A549 (cell line): ENCODE measurements around the gene ATP8A2.

ENCODE experiments used
- BHLHE40 ChIP-seq: IDR thresholded peaks from 2 replicates; pipeline ENCODE4 v1.6.1; 2012; ENCODE audit warnings: low read depth, low read length, inconsistent platforms
- CHD4 ChIP-seq: fragments of 200-600 bp; sonication (generic); IDR thresholded peaks from 2 replicates; pipeline ENCODE4 v1.6.1; 2016; ENCODE audit warnings: antibody characterized with exemption, mild to moderate bottlenecking, borderline replicate concordance
- CTCF ChIP-seq: fragments of >200 bp; sonication (Bioruptor Twin); formaldehyde crosslinking; IDR thresholded peaks from 3 replicates; pipeline ENCODE4 v1.5.1; 2016
- NPAS2 ChIP-seq: fragments of 250-450 bp; sonication (Bioruptor Pico); IDR thresholded peaks from 2 replicates; pipeline ENCODE4 v1.8.0; 2022; ENCODE audit warnings: mild to moderate bottlenecking, moderate library complexity, borderline replicate concordance
- POLR2A ChIP-seq: IDR thresholded peaks from 2 replicates; pipeline ENCODE4 v1.6.1; 2012; ENCODE audit warnings: mild to moderate bottlenecking, low read length
- RFX5 ChIP-seq: fragments of 450-650 bp; IDR thresholded peaks from 2 replicates; pipeline ENCODE4 v1.7.1; 2014; ENCODE audit warnings: antibody characterized with exemption, mild to moderate bottlenecking, moderate library complexity
- TF ChIP-seq, protein P1 (sequence below): fragments of 150-350 bp; IDR thresholded peaks from 2 replicates; pipeline ENCODE4 v1.6.1; 2014; ENCODE audit warnings: low read depth, mild to moderate bottlenecking, low read length

- no peak for TF ChIP-seq POLR2A
- TF ChIP-seq CTCF = no peak
- no peak for TF ChIP-seq NPAS2 (CRISPR knock-in tag)
- TF ChIP-seq, protein P1, sequence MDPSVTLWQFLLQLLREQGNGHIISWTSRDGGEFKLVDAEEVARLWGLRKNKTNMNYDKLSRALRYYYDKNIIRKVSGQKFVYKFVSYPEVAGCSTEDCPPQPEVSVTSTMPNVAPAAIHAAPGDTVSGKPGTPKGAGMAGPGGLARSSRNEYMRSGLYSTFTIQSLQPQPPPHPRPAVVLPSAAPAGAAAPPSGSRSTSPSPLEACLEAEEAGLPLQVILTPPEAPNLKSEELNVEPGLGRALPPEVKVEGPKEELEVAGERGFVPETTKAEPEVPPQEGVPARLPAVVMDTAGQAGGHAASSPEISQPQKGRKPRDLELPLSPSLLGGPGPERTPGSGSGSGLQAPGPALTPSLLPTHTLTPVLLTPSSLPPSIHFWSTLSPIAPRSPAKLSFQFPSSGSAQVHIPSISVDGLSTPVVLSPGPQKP = no peak
- TF ChIP-seq BHLHE40 = no peak
- no peak for TF ChIP-seq RFX5
- no peak for TF ChIP-seq CHD4
Observed at GRCh38 chr13:25469169-25469525, 97.4 kb downstream of the ATP8A2 start.
